Endothelial cell of umbilical vein (primary cell): Measurements from ENCODE around the gene CEACAM7.

ENCODE experiments used
- MYC ChIP-seq: IDR thresholded peaks from one replicate; pipeline ENCODE4 v1.6.1; 2011; ENCODE audit warnings: mild to moderate bottlenecking, low read depth, low read length
- TF ChIP-seq, protein P1 (sequence below), 2 donors: IDR thresholded peaks; 1 replicate in 1 of 2; 2 replicates in 1 of 2; pipeline ENCODE4 v1.5.1; 2011; ENCODE audit warnings: low read length in 2 of 2, mild to moderate bottlenecking in 2 of 2, moderate library complexity in 2 of 2, control low read depth in 1 of 2, inconsistent platforms in 1 of 2, low read depth in 1 of 2; ENCODE audit not compliant: insufficient read depth in 1 of 2; ENCODE audit errors: extremely low read depth in 1 of 2

DNA sequence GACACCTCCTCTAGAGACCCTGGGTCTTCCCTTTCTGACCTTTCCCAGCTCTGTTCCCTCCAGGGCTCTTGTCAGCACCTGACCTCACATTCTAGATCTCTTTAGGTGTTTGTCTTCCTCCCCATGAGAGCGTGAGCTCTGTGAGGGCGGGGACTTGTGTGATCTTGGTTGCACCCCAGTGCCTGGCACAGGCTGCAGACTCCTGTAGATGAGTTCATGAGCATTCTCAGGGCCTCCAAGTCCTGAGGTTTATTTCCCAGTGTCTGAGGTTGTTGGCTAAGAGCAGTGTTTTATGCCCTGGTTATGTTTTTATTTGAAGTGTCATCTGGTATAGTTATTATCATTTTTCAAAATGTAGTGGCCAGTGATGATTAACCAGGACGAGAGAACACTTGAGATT lies 61.8 kb downstream of the CEACAM7 start:
- no peak for TF ChIP-seq MYC
- TF ChIP-seq, protein P1, sequence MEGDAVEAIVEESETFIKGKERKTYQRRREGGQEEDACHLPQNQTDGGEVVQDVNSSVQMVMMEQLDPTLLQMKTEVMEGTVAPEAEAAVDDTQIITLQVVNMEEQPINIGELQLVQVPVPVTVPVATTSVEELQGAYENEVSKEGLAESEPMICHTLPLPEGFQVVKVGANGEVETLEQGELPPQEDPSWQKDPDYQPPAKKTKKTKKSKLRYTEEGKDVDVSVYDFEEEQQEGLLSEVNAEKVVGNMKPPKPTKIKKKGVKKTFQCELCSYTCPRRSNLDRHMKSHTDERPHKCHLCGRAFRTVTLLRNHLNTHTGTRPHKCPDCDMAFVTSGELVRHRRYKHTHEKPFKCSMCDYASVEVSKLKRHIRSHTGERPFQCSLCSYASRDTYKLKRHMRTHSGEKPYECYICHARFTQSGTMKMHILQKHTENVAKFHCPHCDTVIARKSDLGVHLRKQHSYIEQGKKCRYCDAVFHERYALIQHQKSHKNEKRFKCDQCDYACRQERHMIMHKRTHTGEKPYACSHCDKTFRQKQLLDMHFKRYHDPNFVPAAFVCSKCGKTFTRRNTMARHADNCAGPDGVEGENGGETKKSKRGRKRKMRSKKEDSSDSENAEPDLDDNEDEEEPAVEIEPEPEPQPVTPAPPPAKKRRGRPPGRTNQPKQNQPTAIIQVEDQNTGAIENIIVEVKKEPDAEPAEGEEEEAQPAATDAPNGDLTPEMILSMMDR (IDR thresholded peaks at IDR 0.05; ENCODE audit: extremely low read depth in 1 of 2, insufficient read depth in 1 of 2, low read depth in 1 of 2, low read length in 2 of 2) = no peak
